ENCODE results near the gene GPR143.

- TF ChIP-seq MAX (IDR thresholded peaks at IDR 0.05; ENCODE audit: insufficient read depth, insufficient read length) (no peak), CTCF (IDR thresholded peaks at IDR 0.05; ENCODE audit: extremely low read depth in 1 of 2, insufficient read depth in 1 of 2, low read depth in 1 of 2, low read length in 2 of 2) (no peak), POLR2AphosphoS5 (IDR thresholded peaks at IDR 0.05; ENCODE audit: insufficient read depth, low read depth, low read length) (no peak), EZH2 (IDR thresholded peaks at IDR 0.05; ENCODE audit: borderline replicate concordance, low read depth, low read length, severe bottlenecking) (no peak), POLR2A (IDR thresholded peaks at IDR 0.05; ENCODE audit: low read depth, low read length) (no peak), GATA2 (IDR thresholded peaks at IDR 0.05; ENCODE audit: insufficient read depth, insufficient read length, low read depth, low read length) (no peak), FOS (IDR thresholded peaks at IDR 0.05; ENCODE audit: borderline replicate concordance, insufficient read depth, low read length) (no peak), JUN (IDR thresholded peaks at IDR 0.05; ENCODE audit: borderline replicate concordance, insufficient read depth, insufficient read length, low read depth) (no peak), MYC (IDR thresholded peaks at IDR 0.05; ENCODE audit: low read depth, low read length) (no peak)
These were observed 7.5 kb downstream of the GPR143 start for GRCh38 chrX:9758021-9758638.
